Measurements from ENCODE around the gene TIMM8B. TPM values are rescaled to one million over a fixed set of nuclear protein-coding genes. Genes with fewer than 3 reads are reported as not detected.

Gene TIMM8B
- total and polyA plus RNA-seq, 9 of the 15 experiments (the other 6 are each of a cell fraction or from before 2014, with no cell fraction given) = 95.8 to 338 (median 145) TPM

- TF ChIP-seq FOXM1 (IDR thresholded peaks at IDR 0.05; ENCODE audit: low read depth) (no peak), FOXM1 (CRISPR knock-in tag; IDR thresholded peaks at IDR 0.05; ENCODE audit: low read depth) (peak; percentile 65), LCOR (CRISPR knock-in tag; IDR thresholded peaks at IDR 0.05) (peak; percentile 24; the same call in 1 of the 2 replicates), C11orf30 (IDR thresholded peaks at IDR 0.05; ENCODE audit: low read depth) (peak; percentile 92), TFE3 (CRISPR knock-in tag; IDR thresholded peaks at IDR 0.05) (no peak), ZNF551 (CRISPR knock-in tag; IDR thresholded peaks at IDR 0.05) (no peak), POLR2B (IDR thresholded peaks at IDR 0.05; ENCODE audit: low read depth, partially characterized antibody) (peak; percentile 92), XRCC5 (IDR thresholded peaks at IDR 0.05; ENCODE audit: low read depth, low read length) (no peak), TOE1 (IDR thresholded peaks at IDR 0.05; ENCODE audit: borderline replicate concordance) (0 out of 2 replicates have a peak, but pooled peaks have one; percentile 23), TOE1 (CRISPR knock-in tag; IDR thresholded peaks at IDR 0.05; ENCODE audit: borderline replicate concordance, low read depth) (no peak), MLX (CRISPR knock-in tag; conservative IDR thresholded peaks at IDR 0.05) (0 out of 4 replicates have a peak, but pooled peaks of 1 of the 2 experiments have one; percentile 64), CBFA2T3 (IDR thresholded peaks at IDR 0.05) (no peak), ZNF224 (CRISPR knock-in tag; IDR thresholded peaks at IDR 0.05) (no peak), SOX6 (IDR thresholded peaks at IDR 0.05) (peak; percentile 52; the same call in 1 of the 2 replicates), GTF2E2 (tag; IDR thresholded peaks at IDR 0.05) (peak; percentile 89), RNF2 (IDR thresholded peaks at IDR 0.05) (peak; percentile 78; the same call in 1 of the 2 replicates), TAF9B (IDR thresholded peaks at IDR 0.05; ENCODE audit: partially characterized antibody) (peak; percentile 93), PHF20 (IDR thresholded peaks at IDR 0.05; ENCODE audit: partially characterized antibody) (peak; percentile 95), NR2C1 (IDR thresholded peaks at IDR 0.05) (peak; percentile 100), NR2C1 (tag; IDR thresholded peaks at IDR 0.05) (peak; percentile 99), SPI1 (IDR thresholded peaks at IDR 0.05; ENCODE audit: borderline replicate concordance, low read depth, low read length) (peak; percentile 94), KDM4B (IDR thresholded peaks at IDR 0.05; ENCODE audit: borderline replicate concordance in 2 of 2, low read depth in 1 of 2) (peak in 1 of 2 experiments; percentile 85; a peak in 2 of 4 replicates), ZNF592 (IDR thresholded peaks at IDR 0.05) (0 out of 2 replicates have a peak, but pooled peaks have one; percentile 10)
Observed at GRCh38 chr11:112086422-112087191, at the start of gene TIMM8B, which contains the start of gene SDHD (continued).
